ENCODE results near the gene MYT1. TPM values are rescaled to one million over a fixed set of nuclear protein-coding genes. Genes with fewer than 3 reads are reported as not detected.

Gene MYT1
- total and polyA plus RNA-seq, 2 of the 13 experiments (the other 11 are each of a cell fraction or from before 2014, with no cell fraction given): 0.58 to 2.5 TPM

DNA sequence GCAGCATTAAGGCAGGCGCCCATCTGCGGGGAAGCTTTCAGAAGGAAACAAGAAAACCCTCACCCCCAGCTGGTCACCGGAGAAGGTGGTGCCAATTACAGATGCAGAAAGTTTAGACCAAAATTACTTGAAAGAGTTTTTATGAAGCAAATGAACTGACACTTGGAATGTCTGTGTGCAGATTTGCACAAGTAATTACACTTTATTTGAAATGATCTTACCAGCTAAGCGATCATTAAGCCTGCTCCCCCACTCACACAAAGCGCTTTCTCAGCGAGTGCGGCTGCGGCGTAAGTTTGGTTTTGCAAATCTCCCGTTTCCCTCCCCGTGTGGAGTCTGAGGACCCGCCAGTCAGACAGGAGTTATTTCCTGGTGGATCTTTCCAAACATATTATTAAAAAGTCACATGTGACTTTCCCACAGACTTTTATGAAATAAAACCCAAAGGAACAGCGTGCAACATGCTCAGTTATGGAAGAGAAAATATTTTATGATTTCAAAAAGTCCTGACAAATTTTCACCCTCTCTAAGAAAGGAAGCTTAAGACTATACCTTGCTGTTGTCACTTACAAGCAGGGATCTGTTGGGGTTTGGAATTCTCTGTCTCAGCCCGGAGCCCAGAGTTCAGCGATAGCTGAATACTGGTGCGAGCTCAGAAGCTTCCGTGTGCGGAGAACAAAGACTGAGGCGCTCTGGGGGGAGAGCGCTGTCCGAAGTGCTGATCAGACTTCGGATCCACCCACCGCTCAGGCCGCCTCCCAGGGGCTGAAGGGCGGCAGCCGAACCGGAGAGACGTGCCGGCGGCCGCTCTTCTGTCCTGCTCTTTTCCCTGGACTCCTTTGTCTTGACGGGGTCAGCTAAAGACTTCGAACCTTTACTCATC, 2.7 kb upstream of the MYT1 start (continued):
- TF ChIP-seq, protein P1, sequence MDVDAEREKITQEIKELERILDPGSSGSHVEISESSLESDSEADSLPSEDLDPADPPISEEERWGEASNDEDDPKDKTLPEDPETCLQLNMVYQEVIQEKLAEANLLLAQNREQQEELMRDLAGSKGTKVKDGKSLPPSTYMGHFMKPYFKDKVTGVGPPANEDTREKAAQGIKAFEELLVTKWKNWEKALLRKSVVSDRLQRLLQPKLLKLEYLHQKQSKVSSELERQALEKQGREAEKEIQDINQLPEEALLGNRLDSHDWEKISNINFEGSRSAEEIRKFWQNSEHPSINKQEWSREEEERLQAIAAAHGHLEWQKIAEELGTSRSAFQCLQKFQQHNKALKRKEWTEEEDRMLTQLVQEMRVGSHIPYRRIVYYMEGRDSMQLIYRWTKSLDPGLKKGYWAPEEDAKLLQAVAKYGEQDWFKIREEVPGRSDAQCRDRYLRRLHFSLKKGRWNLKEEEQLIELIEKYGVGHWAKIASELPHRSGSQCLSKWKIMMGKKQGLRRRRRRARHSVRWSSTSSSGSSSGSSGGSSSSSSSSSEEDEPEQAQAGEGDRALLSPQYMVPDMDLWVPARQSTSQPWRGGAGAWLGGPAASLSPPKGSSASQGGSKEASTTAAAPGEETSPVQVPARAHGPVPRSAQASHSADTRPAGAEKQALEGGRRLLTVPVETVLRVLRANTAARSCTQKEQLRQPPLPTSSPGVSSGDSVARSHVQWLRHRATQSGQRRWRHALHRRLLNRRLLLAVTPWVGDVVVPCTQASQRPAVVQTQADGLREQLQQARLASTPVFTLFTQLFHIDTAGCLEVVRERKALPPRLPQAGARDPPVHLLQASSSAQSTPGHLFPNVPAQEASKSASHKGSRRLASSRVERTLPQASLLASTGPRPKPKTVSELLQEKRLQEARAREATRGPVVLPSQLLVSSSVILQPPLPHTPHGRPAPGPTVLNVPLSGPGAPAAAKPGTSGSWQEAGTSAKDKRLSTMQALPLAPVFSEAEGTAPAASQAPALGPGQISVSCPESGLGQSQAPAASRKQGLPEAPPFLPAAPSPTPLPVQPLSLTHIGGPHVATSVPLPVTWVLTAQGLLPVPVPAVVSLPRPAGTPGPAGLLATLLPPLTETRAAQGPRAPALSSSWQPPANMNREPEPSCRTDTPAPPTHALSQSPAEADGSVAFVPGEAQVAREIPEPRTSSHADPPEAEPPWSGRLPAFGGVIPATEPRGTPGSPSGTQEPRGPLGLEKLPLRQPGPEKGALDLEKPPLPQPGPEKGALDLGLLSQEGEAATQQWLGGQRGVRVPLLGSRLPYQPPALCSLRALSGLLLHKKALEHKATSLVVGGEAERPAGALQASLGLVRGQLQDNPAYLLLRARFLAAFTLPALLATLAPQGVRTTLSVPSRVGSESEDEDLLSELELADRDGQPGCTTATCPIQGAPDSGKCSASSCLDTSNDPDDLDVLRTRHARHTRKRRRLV (CRISPR knock-in tag; IDR thresholded peaks at IDR 0.05): peak; percentile 82; the same call in 1 of the 2 replicates
- peak; percentile 99 for TF ChIP-seq ZNF891 (CRISPR knock-in tag; IDR thresholded peaks at IDR 0.05)
- 0 out of 2 replicates have a peak, but pooled peaks have one; percentile 80 for TF ChIP-seq ZNF720 (CRISPR knock-in tag; IDR thresholded peaks at IDR 0.05)
- TF ChIP-seq, protein P2, sequence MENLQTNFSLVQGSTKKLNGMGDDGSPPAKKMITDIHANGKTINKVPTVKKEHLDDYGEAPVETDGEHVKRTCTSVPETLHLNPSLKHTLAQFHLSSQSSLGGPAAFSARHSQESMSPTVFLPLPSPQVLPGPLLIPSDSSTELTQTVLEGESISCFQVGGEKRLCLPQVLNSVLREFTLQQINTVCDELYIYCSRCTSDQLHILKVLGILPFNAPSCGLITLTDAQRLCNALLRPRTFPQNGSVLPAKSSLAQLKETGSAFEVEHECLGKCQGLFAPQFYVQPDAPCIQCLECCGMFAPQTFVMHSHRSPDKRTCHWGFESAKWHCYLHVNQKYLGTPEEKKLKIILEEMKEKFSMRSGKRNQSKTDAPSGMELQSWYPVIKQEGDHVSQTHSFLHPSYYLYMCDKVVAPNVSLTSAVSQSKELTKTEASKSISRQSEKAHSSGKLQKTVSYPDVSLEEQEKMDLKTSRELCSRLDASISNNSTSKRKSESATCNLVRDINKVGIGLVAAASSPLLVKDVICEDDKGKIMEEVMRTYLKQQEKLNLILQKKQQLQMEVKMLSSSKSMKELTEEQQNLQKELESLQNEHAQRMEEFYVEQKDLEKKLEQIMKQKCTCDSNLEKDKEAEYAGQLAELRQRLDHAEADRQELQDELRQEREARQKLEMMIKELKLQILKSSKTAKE (CRISPR knock-in tag; IDR thresholded peaks at IDR 0.05; ENCODE audit: borderline replicate concordance): peak; percentile 50; the same call in 1 of the 2 replicates
- TF ChIP-seq ZNF788 (CRISPR knock-in tag; IDR thresholded peaks at IDR 0.05; ENCODE audit: borderline replicate concordance): peak; percentile 88; the same call in 1 of the 2 replicates
- TF ChIP-seq, protein P3, sequence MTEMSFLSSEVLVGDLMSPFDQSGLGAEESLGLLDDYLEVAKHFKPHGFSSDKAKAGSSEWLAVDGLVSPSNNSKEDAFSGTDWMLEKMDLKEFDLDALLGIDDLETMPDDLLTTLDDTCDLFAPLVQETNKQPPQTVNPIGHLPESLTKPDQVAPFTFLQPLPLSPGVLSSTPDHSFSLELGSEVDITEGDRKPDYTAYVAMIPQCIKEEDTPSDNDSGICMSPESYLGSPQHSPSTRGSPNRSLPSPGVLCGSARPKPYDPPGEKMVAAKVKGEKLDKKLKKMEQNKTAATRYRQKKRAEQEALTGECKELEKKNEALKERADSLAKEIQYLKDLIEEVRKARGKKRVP (CRISPR knock-in tag; IDR thresholded peaks at IDR 0.05): peak in 1 of 2 experiments; percentile 64; a peak in 1 of 4 replicates
- peak; percentile 86; the same call in 1 of the 2 replicates for TF ChIP-seq HDAC1 (CRISPR knock-in tag; IDR thresholded peaks at IDR 0.05)
- TF ChIP-seq SIX4 (CRISPR knock-in tag; IDR thresholded peaks at IDR 0.05): peak; percentile 91
- TF ChIP-seq, protein P4, sequence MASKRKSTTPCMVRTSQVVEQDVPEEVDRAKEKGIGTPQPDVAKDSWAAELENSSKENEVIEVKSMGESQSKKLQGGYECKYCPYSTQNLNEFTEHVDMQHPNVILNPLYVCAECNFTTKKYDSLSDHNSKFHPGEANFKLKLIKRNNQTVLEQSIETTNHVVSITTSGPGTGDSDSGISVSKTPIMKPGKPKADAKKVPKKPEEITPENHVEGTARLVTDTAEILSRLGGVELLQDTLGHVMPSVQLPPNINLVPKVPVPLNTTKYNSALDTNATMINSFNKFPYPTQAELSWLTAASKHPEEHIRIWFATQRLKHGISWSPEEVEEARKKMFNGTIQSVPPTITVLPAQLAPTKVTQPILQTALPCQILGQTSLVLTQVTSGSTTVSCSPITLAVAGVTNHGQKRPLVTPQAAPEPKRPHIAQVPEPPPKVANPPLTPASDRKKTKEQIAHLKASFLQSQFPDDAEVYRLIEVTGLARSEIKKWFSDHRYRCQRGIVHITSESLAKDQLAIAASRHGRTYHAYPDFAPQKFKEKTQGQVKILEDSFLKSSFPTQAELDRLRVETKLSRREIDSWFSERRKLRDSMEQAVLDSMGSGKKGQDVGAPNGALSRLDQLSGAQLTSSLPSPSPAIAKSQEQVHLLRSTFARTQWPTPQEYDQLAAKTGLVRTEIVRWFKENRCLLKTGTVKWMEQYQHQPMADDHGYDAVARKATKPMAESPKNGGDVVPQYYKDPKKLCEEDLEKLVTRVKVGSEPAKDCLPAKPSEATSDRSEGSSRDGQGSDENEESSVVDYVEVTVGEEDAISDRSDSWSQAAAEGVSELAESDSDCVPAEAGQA (IDR thresholded peaks at IDR 0.05; ENCODE audit: low read depth): no peak
- TF ChIP-seq, protein P4 (CRISPR knock-in tag; IDR thresholded peaks at IDR 0.05; ENCODE audit: borderline replicate concordance): peak; percentile 95
- peak; percentile 90; the same call in 1 of the 2 replicates for TF ChIP-seq HOXA9 (CRISPR knock-in tag; IDR thresholded peaks at IDR 0.05; ENCODE audit: borderline replicate concordance)

Data from HepG2 (cell line).